CD4-positive, alpha-beta T cell (primary cell): ENCODE measurements around the gene KRTAP12-2. TPM values are rescaled to one million over a fixed set of nuclear protein-coding genes. Genes with fewer than 3 reads are reported as not detected.

Experiments
- ATAC-seq: fragments of 200-7000 bp; cut with Tn5 transposase; one replicate; pipeline ENCODE4 v1.10.0; 2022; ENCODE audit warnings: mild to moderate bottlenecking; ENCODE audit not compliant: poor library complexity
- CTCF ChIA-PET: fragments of 350-600 bp; sonication (Branson Sonifier 250); formaldehyde crosslinking; loops from one replicate; lab custom pipeline; 2021; ENCODE audit warnings: antibody characterized with exemption, inconsistent platforms; lab: Charles Lee
- POLR2A ChIA-PET: fragments of 350-600 bp; sonication (Branson Sonifier 250); formaldehyde crosslinking; loops from one replicate; lab custom pipeline; 2021; ENCODE audit warnings: antibody characterized with exemption, inconsistent platforms; lab: Charles Lee
- DNase-seq, 14 experiments: peaks; one replicate each; pipeline ENCODE4 v3.0.0-alpha.2; 2013 to 2020; ENCODE audit warnings: mixed read lengths in 2 of 14
- H3K27ac ChIP-seq, 2 donors: one replicate each; pipeline versions ENCODE4 v1.5.1 to v1.7.0; 2013; ENCODE audit warnings: low read length in 2 of 2, low read depth in 1 of 2, mild to moderate bottlenecking in 1 of 2
- H3K27me3 ChIP-seq, 2 experiments: 1 replicate in 1 of 2; 2 replicates in 1 of 2; pipeline versions ENCODE4 v1.6.1 to v1.7.0; 2013; ENCODE audit warnings: low read length in 2 of 2, control low read depth in 1 of 2, mild to moderate bottlenecking in 1 of 2, moderate library complexity in 1 of 2; ENCODE audit not compliant: insufficient read depth in 2 of 2, control insufficient read depth in 1 of 2
- H3K36me3 ChIP-seq: one replicate; pipeline ENCODE4 v1.6.1; 2013; ENCODE audit warnings: low read length, control low read depth; ENCODE audit not compliant: insufficient read depth
- H3K4me1 ChIP-seq: one replicate; pipeline ENCODE4 v1.6.1; 2013; ENCODE audit warnings: low read length, control low read depth; ENCODE audit not compliant: insufficient read depth
- H3K4me3 ChIP-seq: one replicate; pipeline ENCODE4 v1.5.1; 2013; ENCODE audit warnings: mild to moderate bottlenecking, low read length, moderate library complexity
- H3K9me3 ChIP-seq, 2 experiments: 1 replicate in 1 of 2; 2 replicates in 1 of 2; pipeline versions ENCODE4 v1.6.1 to v1.7.0; 2013; ENCODE audit warnings: low read length in 2 of 2, mild to moderate bottlenecking in 2 of 2, control low read depth in 1 of 2, moderate library complexity in 1 of 2; ENCODE audit not compliant: control insufficient read depth in 1 of 2, insufficient read depth in 1 of 2
- H3K27ac Mint-ChIP-seq: one replicate; pipeline ENCODE4 v1.8.0; 2020; ENCODE audit warnings: mixed read lengths
- H3K27me3 Mint-ChIP-seq: one replicate; pipeline ENCODE4 v1.8.0; 2021; ENCODE audit warnings: mixed read lengths
- H3K36me3 Mint-ChIP-seq: one replicate; pipeline ENCODE4 v1.8.0; 2021; ENCODE audit warnings: low read depth, mixed read lengths
- H3K4me1 Mint-ChIP-seq: one replicate; pipeline ENCODE4 v1.8.0; 2021; ENCODE audit warnings: low read depth, mixed read lengths
- H3K4me3 Mint-ChIP-seq: one replicate; pipeline ENCODE4 v1.8.0; 2020; ENCODE audit warnings: mild to moderate bottlenecking, mixed read lengths
- H3K9me3 Mint-ChIP-seq: one replicate; pipeline ENCODE4 v1.8.0; 2020; ENCODE audit warnings: mixed read lengths
- intact Hi-C, 2 experiments: fragments of 100-400 bp; cut with DNase I in 1 of 2; cut with micrococcal nuclease in 1 of 2; formaldehyde crosslinking; loops; one replicate each; pipeline versions ENCODE4 v1.15.1 to v1.9.0; 2023 to 2025; cut with DNase I, micrococcal nuclease
- total RNA-seq, 174 experiments: library from RNA in 2 of 174; stranded (reverse) in 2 of 174; gene quantifications; one replicate each; pipeline ENCODE4 v1.2.3 and lab custom pipeline; 2021 to 2026
- TF ChIP-seq, protein P1 (sequence below): fragments of 200-600 bp; IDR thresholded peaks from one replicate; pipeline ENCODE4 v1.8.0; 2022; ENCODE audit warnings: antibody characterized with exemption, mild to moderate bottlenecking

KRTAP12-2 gene
- total RNA-seq, 2 experiments from 2014 or later = not detected

DNA sequence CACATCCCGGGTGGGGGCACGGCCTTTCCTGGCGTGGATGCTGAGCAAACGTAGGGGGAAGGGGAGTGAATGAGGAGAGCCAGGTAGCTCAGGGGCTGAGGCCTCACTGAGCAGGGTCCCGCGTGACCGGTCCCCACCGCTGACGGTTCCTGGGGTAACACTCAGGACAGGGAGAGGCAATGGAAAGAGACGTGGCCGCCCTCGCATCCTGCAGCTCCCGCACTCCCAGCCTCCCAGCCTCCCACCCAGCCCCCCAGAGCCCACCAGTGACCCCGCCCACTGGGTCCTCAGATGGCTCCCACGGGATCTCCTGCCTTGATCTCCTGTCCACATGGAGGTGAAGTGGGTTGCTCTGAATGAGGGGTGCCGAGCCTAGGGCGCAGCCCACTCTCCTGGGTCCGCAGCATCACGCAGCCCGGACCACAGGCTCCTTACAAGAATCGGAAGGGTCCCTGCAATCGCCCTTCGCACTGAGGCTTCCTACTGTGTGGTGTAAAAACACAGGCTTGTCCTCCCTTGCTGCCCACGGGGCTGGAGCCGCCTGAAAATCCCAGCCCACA, 42.2 kb upstream of the KRTAP12-2 start:
- Mint-ChIP-seq H3K27me3 (peaks cover 93% of the 10 kb centered on the region), H3K9me3 (no peaks in the 10 kb centered on the region), H3K4me3 (peak overlapping the region; percentile 62), H3K27ac (no peak overlapping the region), H3K4me1 (peaks cover 26% of the 10 kb centered on the region), H3K36me3 (no peaks in the 10 kb centered on the region)
- POLR2A ChIA-PET = interaction anchor here (1.0 kb wide), 1 partner anchor 52 kb away, joined by 4 read pairs; the partner anchor contains the start of gene KRTAP12-3
- Histone ChIP-seq H3K4me1 (peaks cover 54% of the 10 kb centered on the region), H3K4me3 (peak overlapping the region; percentile 5), H3K9me3 (peaks cover 7 to 60% of the 10 kb centered on the region in 2 experiments), H3K36me3 (no peaks in the 10 kb centered on the region), H3K27ac (no peak overlapping the region), H3K27me3 (peaks cover 85 to 88% of the 10 kb centered on the region in 2 experiments)
- DNase-seq (peak in 1 of 14 experiments; percentile 30), ATAC-seq (no peak)
- intact Hi-C loops = no loop called here
- TF ChIP-seq, protein P1, sequence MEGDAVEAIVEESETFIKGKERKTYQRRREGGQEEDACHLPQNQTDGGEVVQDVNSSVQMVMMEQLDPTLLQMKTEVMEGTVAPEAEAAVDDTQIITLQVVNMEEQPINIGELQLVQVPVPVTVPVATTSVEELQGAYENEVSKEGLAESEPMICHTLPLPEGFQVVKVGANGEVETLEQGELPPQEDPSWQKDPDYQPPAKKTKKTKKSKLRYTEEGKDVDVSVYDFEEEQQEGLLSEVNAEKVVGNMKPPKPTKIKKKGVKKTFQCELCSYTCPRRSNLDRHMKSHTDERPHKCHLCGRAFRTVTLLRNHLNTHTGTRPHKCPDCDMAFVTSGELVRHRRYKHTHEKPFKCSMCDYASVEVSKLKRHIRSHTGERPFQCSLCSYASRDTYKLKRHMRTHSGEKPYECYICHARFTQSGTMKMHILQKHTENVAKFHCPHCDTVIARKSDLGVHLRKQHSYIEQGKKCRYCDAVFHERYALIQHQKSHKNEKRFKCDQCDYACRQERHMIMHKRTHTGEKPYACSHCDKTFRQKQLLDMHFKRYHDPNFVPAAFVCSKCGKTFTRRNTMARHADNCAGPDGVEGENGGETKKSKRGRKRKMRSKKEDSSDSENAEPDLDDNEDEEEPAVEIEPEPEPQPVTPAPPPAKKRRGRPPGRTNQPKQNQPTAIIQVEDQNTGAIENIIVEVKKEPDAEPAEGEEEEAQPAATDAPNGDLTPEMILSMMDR = no peak
- CTCF ChIA-PET = no interaction called here

DNA sequence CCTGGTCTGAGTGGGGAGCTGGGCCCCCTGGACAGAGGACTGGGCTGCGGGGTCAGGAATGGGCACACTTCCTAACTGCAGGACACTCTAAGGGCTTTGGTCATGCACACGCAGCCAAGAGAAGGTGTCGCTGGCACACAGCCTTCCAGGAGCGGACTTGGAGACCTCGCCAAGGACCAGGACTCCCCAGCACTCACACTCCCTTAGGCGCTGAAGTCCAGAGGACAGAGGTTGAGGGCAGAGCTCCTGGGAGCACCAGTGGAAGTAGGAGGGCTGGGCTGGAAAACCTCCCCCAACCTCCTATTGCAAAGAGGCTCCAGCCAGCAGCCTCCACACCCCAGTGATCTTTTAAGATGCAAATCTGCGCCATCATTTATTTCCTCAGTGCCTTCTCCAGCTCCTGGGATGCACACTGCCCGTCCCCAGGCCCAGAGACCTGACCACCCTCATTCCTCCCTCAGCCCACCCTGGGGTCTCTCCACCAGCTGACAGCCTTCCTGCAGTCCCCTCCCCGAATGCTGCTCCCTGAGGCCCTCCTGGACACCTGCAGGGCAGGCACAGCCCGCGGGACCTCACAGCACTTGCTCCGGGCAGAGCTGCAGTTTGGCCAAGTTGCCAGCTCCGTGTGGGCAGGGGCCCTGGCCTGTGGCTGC, 41.6 kb upstream of the KRTAP12-2 start:
- Mint-ChIP-seq H3K27ac (no peak overlapping the region), H3K27me3 (peaks cover 91% of the 10 kb centered on the region), H3K4me1 (peaks cover 26% of the 10 kb centered on the region), H3K36me3 (no peaks in the 10 kb centered on the region), H3K4me3 (no peak overlapping the region), H3K9me3 (no peaks in the 10 kb centered on the region)
- ATAC-seq = no peak
- POLR2A ChIA-PET = interaction anchor here (1.0 kb wide), 1 partner anchor 51 kb away, joined by 4 read pairs; the partner anchor contains the start of gene KRTAP12-3
- H3K4me3 ChIP-seq = no peak overlapping the region
- peaks cover 85 to 87% of the 10 kb centered on the region in 2 experiments for H3K27me3 ChIP-seq
- TF ChIP-seq, protein P1 = no peak
- H3K4me1 ChIP-seq = peaks cover 54% of the 10 kb centered on the region
- peaks cover 7 to 66% of the 10 kb centered on the region in 2 experiments for H3K9me3 ChIP-seq
- peak in 1 of 14 experiments; percentile 32 for DNase-seq
- intact Hi-C loops = no loop called here
- H3K27ac ChIP-seq = no peak overlapping the region
- H3K36me3 ChIP-seq = no peaks in the 10 kb centered on the region
- CTCF ChIA-PET = no interaction called here

DNA sequence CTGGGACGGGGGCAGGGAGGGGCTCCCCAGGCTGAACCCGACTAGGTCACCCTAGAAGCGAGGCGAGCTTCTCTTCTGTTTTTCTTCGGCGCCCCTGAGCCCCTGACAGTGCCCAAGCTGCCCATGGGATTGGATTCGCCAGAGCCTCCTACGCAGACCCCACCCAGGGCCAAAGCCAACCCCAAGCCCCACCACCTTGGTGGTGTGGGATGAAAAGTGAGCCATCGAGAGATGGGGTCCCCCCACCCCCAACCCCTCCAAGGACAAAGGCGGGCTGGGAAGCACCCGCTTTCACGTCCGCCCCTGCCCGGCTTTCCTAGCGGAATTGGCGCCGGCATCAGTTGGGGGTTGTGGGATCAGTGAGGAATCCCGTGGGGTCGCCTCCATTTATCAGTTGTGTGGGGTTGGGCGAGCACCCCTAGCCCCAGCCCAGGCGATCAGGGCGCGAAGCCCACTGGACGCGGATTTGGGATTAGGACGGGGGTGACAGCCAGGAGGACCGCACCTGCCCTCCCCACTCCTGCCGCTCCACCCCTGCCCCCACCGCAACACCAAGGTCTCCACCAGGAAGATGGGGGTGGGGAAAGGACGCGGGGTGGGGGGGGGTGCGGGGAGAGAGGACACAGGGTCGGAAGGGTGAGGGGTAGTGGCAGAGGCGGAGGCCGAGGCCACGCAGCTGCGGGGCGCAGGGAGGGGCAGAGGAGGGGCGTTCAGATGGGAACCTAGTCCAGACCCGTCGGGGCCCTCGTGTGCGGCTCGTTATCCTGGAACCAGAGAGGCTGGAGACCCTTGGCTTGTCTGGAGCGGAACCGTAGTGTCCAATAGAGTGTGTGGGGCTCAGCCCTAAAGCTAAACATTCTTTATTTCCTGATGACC, 40.2 kb upstream of the KRTAP12-2 start:
- H3K9me3 ChIP-seq = peaks cover 7 to 61% of the 10 kb centered on the region in 2 experiments
- H3K27me3 Mint-ChIP-seq = peaks cover 92% of the 10 kb centered on the region
- no peaks in the 10 kb centered on the region for H3K36me3 ChIP-seq
- peaks cover 84 to 87% of the 10 kb centered on the region in 2 experiments for H3K27me3 ChIP-seq
- intact Hi-C loops = no loop called here
- H3K27ac ChIP-seq = no peak overlapping the region
- peaks cover 26% of the 10 kb centered on the region for H3K4me1 Mint-ChIP-seq
- H3K27ac Mint-ChIP-seq = no peak overlapping the region
- H3K4me1 ChIP-seq = peaks cover 50% of the 10 kb centered on the region
- H3K4me3 Mint-ChIP-seq = no peak overlapping the region
- H3K9me3 Mint-ChIP-seq = no peaks in the 10 kb centered on the region
- TF ChIP-seq, protein P1 = no peak
- ChIA-PET CTCF (no interaction called here), POLR2A (no interaction called here)
- no peaks in the 10 kb centered on the region for H3K36me3 Mint-ChIP-seq
- DNase-seq (no peak), ATAC-seq (no peak)
- H3K4me3 ChIP-seq = no peak overlapping the region
